ENCODE data around the gene ARHGAP30. TPM values are rescaled to one million over a fixed set of nuclear protein-coding genes. Genes with fewer than 3 reads are reported as not detected.

Gene ARHGAP30
- total and polyA plus RNA-seq, 2 experiments from 2014 or later: 0.21 TPM; not detected in 1

- in situ Hi-C loops (cut with MboI): loop anchor here (5.0 kb wide), 1 partner anchor 51 kb away; the partner anchor contains the start of gene KLHDC9
- peaks cover 16% of the 10 kb centered on the region; the same call in 1 of the 2 replicates for H3F3A ChIP-seq (ENCODE audit: insufficient read depth)
- H3K9me3 ChIP-seq (ENCODE audit: low read depth): no peaks in the 10 kb centered on the region
- no peaks in the 10 kb centered on the region for H3K9me2 ChIP-seq (ENCODE audit: insufficient read depth)
- peaks cover 35% of the 10 kb centered on the region for H3K79me2 ChIP-seq (ENCODE audit: insufficient read depth)
- WGBS, 2 experiments (ENCODE audit: low coverage in 1 of 2, low lambda C conversion rate in 2 of 2, missing lambda C conversion rate in 2 of 2): 1% methylated on average over 28 to 29 of the region's 29 CpGs
- peaks cover 12% of the 10 kb centered on the region for H3K4me1 ChIP-seq (ENCODE audit: insufficient read depth)
- peak within 1 kb of the TSS; percentile 91 for H2AFZ ChIP-seq
- TF ChIP-seq EZH2 (IDR thresholded peaks at IDR 0.05; ENCODE audit: insufficient read depth, poor library complexity, severe bottlenecking) (no peak), EZH2phosphoT487 (IDR thresholded peaks at IDR 0.05; ENCODE audit: insufficient read depth, low read depth) (no peak)
- H3K36me3 ChIP-seq (ENCODE audit: low read depth): 0 out of 2 replicates have a peak, but pooled peaks cover 3% of the 10 kb centered on the region
- peak within 1 kb of the TSS; percentile 91 for H3K4me3 ChIP-seq
- no peaks in the 10 kb centered on the region for H3K27me3 ChIP-seq (replicated peaks; ENCODE audit: insufficient read depth)
- DNase-seq: peak; percentile 98
- H3K27ac ChIP-seq: peak within 1 kb of the TSS; percentile 93
- H3K4me2 ChIP-seq (ENCODE audit: unreplicated experiment): peak within 1 kb of the TSS; percentile 83
- H4K20me1 ChIP-seq (ENCODE audit: insufficient read depth): no peaks in the 10 kb centered on the region
- peak within 1 kb of the TSS; percentile 92 for H3K9ac ChIP-seq
These were observed 23.7 kb downstream of the ARHGAP30 start, which contains the start of gene USF1 for GRCh38 chr1:161045736-161046604. USF1 (minus strand) TSS chr1:161045977; CDS start chr1:161043275, 2,702 bp downstream.

- DNase-seq: peak; percentile 79
- H3K9me2 ChIP-seq (ENCODE audit: insufficient read depth): no peaks in the 10 kb centered on the region
- H3K4me1 ChIP-seq (ENCODE audit: insufficient read depth): peaks cover 12% of the 10 kb centered on the region
- H4K20me1 ChIP-seq (ENCODE audit: insufficient read depth): no peaks in the 10 kb centered on the region
- peaks cover 35% of the 10 kb centered on the region for H3K79me2 ChIP-seq (ENCODE audit: insufficient read depth)
- WGBS, 2 experiments (ENCODE audit: low coverage in 1 of 2, low lambda C conversion rate in 2 of 2, missing lambda C conversion rate in 2 of 2): 1 to 2% methylated on average over 47 to 48 of the region's 48 CpGs
- peak overlapping the region; percentile 91 for H3K4me3 ChIP-seq
- in situ Hi-C loops (cut with MboI): loop anchor here (5.0 kb wide), 1 partner anchor 52 kb away; the partner anchor contains the start of gene KLHDC9
- no peaks in the 10 kb centered on the region for H3K9me3 ChIP-seq (ENCODE audit: low read depth)
- TF ChIP-seq EZH2phosphoT487 (IDR thresholded peaks at IDR 0.05; ENCODE audit: insufficient read depth, low read depth) (no peak), EZH2 (IDR thresholded peaks at IDR 0.05; ENCODE audit: insufficient read depth, poor library complexity, severe bottlenecking) (no peak)
- peaks cover 7% of the 10 kb centered on the region; the same call in 1 of the 2 replicates for H3K36me3 ChIP-seq (ENCODE audit: low read depth)
- peak overlapping the region; percentile 93 for H3K27ac ChIP-seq
- H3K9ac ChIP-seq: peak overlapping the region; percentile 92
- peak overlapping the region; percentile 91 for H2AFZ ChIP-seq
- H3K4me2 ChIP-seq (ENCODE audit: unreplicated experiment): peak overlapping the region; percentile 83
- no peaks in the 10 kb centered on the region for H3K27me3 ChIP-seq (replicated peaks; ENCODE audit: insufficient read depth)
- H3F3A ChIP-seq (ENCODE audit: insufficient read depth): peaks cover 16% of the 10 kb centered on the region; the same call in 1 of the 2 replicates
These were observed 24.6 kb downstream of the ARHGAP30 start for GRCh38 chr1:161044908-161045735.

GRCh38 chr1:161044535-161044907, 25.2 kb downstream of the ARHGAP30 start:
- peak overlapping the region; percentile 91 for H2AFZ ChIP-seq
- peaks cover 12% of the 10 kb centered on the region for H3K4me1 ChIP-seq (ENCODE audit: insufficient read depth)
- no peaks in the 10 kb centered on the region for H3K27me3 ChIP-seq (replicated peaks; ENCODE audit: insufficient read depth)
- peaks cover 16% of the 10 kb centered on the region; the same call in 1 of the 2 replicates for H3F3A ChIP-seq (ENCODE audit: insufficient read depth)
- in situ Hi-C loops (cut with MboI): no loop called here
- peak overlapping the region; percentile 83 for H3K4me2 ChIP-seq (ENCODE audit: unreplicated experiment)
- no peaks in the 10 kb centered on the region for H3K9me3 ChIP-seq (ENCODE audit: low read depth)
- H3K4me3 ChIP-seq: peak overlapping the region; percentile 91
- TF ChIP-seq EZH2phosphoT487 (IDR thresholded peaks at IDR 0.05; ENCODE audit: insufficient read depth, low read depth) (no peak), EZH2 (IDR thresholded peaks at IDR 0.05; ENCODE audit: insufficient read depth, poor library complexity, severe bottlenecking) (no peak)
- H3K9me2 ChIP-seq (ENCODE audit: insufficient read depth): no peaks in the 10 kb centered on the region
- DNase-seq: peak; percentile 64
- H4K20me1 ChIP-seq (ENCODE audit: insufficient read depth): no peaks in the 10 kb centered on the region
- H3K79me2 ChIP-seq (ENCODE audit: insufficient read depth): peaks cover 35% of the 10 kb centered on the region
- peaks cover 7% of the 10 kb centered on the region; the same call in 1 of the 2 replicates for H3K36me3 ChIP-seq (ENCODE audit: low read depth)
- peak overlapping the region; percentile 92 for H3K9ac ChIP-seq
- peak overlapping the region; percentile 93 for H3K27ac ChIP-seq

GRCh38 chr1:161039546-161039945, 30.1 kb downstream of the ARHGAP30 start:
- Histone ChIP-seq H3K4me1 (ENCODE audit: insufficient read depth) (peaks cover 7% of the 10 kb centered on the region), H3K9me2 (ENCODE audit: insufficient read depth) (no peaks in the 10 kb centered on the region), H3K4me2 (ENCODE audit: unreplicated experiment) (no peak overlapping the region), H3K4me3 (no peak overlapping the region), H3K36me3 (ENCODE audit: low read depth) (peaks cover 7% of the 10 kb centered on the region; the same call in 1 of the 2 replicates), H2AFZ (no peak overlapping the region), H3K27me3 (replicated peaks; ENCODE audit: insufficient read depth) (no peaks in the 10 kb centered on the region), H4K20me1 (ENCODE audit: insufficient read depth) (no peaks in the 10 kb centered on the region), H3K9me3 (ENCODE audit: low read depth) (no peaks in the 10 kb centered on the region), H3K27ac (no peak overlapping the region), H3K79me2 (ENCODE audit: insufficient read depth) (peaks cover 29% of the 10 kb centered on the region), H3K9ac (no peak overlapping the region), H3F3A (ENCODE audit: insufficient read depth) (peaks cover 9% of the 10 kb centered on the region; the same call in 1 of the 2 replicates)
- TF ChIP-seq EZH2 (IDR thresholded peaks at IDR 0.05; ENCODE audit: insufficient read depth, poor library complexity, severe bottlenecking) (no peak), EZH2phosphoT487 (IDR thresholded peaks at IDR 0.05; ENCODE audit: insufficient read depth, low read depth) (no peak)
- in situ Hi-C loops (cut with MboI): no loop called here
- DNase-seq: no peak
- 85 to 86% methylated on average over 5 of the region's 5 CpGs for WGBS, 2 experiments (ENCODE audit: low coverage in 1 of 2, low lambda C conversion rate in 2 of 2, missing lambda C conversion rate in 2 of 2)
